D721Med (cell line): Measurements from ENCODE around the gene PAIP2B.

Experiments
- DNase-seq: peaks from one replicate; pipeline ENCODE4 v3.0.0; 2011; ENCODE audit warnings: low spot score; ENCODE audit not compliant: insufficient read length
- FAIRE-seq: peaks from 2 replicates; lab custom pipeline; 2011; peaks lifted over from hg19 to GRCh38; lab: Jason Lieb, UNC
- TF ChIP-seq, protein P1 (sequence below): IDR thresholded peaks from 2 replicates; pipeline ENCODE4 v1.5.1; 2012; ENCODE audit warnings: mild to moderate bottlenecking, control low read depth; ENCODE audit not compliant: insufficient read depth; ENCODE audit errors: missing control alignments

The PAIP2B gene

DNA sequence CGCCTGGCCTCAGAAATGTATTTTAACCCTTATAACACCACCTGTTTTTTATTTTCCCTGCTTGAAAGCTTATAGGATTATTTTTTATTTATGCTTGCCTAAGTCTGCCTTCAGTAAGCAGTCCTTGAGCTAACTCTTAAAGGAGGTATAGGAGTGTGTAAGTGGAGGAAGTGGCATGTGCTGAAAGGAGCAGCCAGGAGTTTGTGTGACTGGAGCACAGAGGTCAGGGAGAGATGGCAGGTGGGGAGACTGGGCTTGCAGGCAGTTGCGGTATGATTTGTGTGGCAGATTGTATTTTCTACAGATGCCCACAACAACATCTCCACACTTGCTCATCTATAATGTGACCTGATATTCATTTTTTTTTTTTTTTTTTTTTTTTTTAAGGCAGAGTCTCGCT is 27.2 kb upstream of the PAIP2B start:
- FAIRE-seq, result no peak

DNA sequence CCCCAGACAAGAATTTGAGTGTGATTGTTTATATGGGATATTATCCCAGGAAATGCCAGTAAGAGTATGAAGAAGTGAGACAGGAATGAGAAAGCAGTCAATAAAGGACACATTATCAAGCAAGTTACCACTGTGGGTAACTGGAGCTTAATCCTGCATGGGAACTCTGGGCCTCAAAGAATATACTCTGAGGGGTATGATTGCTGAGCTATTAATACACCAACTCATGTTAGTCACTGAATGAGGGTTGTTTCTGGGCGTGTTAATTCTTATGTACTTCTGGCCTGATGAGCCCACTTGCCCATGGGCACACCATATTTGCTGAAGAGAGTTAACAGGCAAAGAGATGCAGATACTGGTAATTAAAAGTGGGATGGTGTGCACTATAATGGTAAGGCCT is 26.6 kb upstream of the PAIP2B start:
- TF ChIP-seq, protein P1, sequence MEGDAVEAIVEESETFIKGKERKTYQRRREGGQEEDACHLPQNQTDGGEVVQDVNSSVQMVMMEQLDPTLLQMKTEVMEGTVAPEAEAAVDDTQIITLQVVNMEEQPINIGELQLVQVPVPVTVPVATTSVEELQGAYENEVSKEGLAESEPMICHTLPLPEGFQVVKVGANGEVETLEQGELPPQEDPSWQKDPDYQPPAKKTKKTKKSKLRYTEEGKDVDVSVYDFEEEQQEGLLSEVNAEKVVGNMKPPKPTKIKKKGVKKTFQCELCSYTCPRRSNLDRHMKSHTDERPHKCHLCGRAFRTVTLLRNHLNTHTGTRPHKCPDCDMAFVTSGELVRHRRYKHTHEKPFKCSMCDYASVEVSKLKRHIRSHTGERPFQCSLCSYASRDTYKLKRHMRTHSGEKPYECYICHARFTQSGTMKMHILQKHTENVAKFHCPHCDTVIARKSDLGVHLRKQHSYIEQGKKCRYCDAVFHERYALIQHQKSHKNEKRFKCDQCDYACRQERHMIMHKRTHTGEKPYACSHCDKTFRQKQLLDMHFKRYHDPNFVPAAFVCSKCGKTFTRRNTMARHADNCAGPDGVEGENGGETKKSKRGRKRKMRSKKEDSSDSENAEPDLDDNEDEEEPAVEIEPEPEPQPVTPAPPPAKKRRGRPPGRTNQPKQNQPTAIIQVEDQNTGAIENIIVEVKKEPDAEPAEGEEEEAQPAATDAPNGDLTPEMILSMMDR, result no peak
- no peak for DNase-seq
- FAIRE-seq, result no peak

More for the DNA sequence above, 27.2 kb upstream of the PAIP2B start:
- TF ChIP-seq, protein P1, result no peak
- no peak for DNase-seq

- TF ChIP-seq, protein P1, result no peak
- no peak for DNase-seq
- no peak for FAIRE-seq
Measured at GRCh38 chr2:71252862-71253261, 26.0 kb upstream of the PAIP2B start.

DNA sequence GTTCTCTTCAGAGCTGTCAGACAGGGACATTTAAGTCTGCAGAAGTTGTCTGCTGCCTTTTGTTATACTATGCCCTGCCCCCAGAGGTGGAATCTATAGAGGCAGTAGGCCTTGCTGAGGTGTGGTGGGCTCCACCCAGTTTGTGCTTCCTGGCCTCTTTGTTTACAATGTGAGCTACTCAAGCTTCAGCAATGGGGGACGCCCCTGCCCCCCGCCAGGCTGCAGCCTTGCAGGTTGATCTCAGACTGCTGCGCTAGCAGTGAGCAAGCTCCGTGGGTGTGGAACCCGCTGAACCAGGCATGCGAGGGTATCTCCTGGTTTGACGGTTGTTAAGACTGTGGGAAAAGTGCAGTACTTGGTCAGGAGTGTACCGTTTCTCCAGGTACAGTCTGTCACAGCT is 24.0 kb upstream of the PAIP2B start:
- TF ChIP-seq, protein P1, result no peak
- no peak for DNase-seq
- FAIRE-seq, result no peak

GRCh38 chr2:71244302-71244660 is 17.4 kb upstream of the PAIP2B start:
- FAIRE-seq, result no peak
- TF ChIP-seq, protein P1, result no peak
- no peak for DNase-seq

GRCh38 chr2:71243634-71244301 is 16.9 kb upstream of the PAIP2B start:
- TF ChIP-seq, protein P1, result no peak
- FAIRE-seq (no peak), DNase-seq (no peak)

GRCh38 chr2:71240794-71241193 is 13.9 kb upstream of the PAIP2B start:
- TF ChIP-seq, protein P1, result no peak
- FAIRE-seq (no peak), DNase-seq (no peak)
